Central memory CD8-positive, alpha-beta T cell (primary cell): ENCODE measurements around the gene TBC1D22A.

Experiments
- ATAC-seq: fragments of 150-1000 bp; cut with Tn5 transposase; replicated peaks from 2 replicates; pipeline ENCODE4 v1.10.0; 2022; ENCODE audit warnings: mild to moderate bottlenecking, moderate FRiP score, moderate number of reproducible peaks; ENCODE audit not compliant: poor library complexity, severe bottlenecking; ENCODE audit errors: extremely low read depth
- DNase-seq, 2 donors: peaks; one replicate each; pipeline ENCODE4 v3.0.0; 2021; ENCODE audit warnings: low spot score in 2 of 2
- H3K27ac Mint-ChIP-seq: one replicate; pipeline ENCODE4 v1.8.0; 2022; ENCODE audit warnings: low read depth, mild to moderate bottlenecking, moderate library complexity, mixed read lengths
- H3K27me3 Mint-ChIP-seq: one replicate; pipeline ENCODE4 v1.8.0; 2022; ENCODE audit warnings: mixed read lengths
- H3K36me3 Mint-ChIP-seq: one replicate; pipeline ENCODE4 v1.8.0; 2022; ENCODE audit warnings: mild to moderate bottlenecking, moderate library complexity, mixed read lengths; ENCODE audit not compliant: insufficient read depth
- H3K4me1 Mint-ChIP-seq: one replicate; pipeline ENCODE4 v1.8.0; 2022; ENCODE audit warnings: mixed read lengths
- H3K4me3 Mint-ChIP-seq: one replicate; pipeline ENCODE4 v1.8.0; 2022; ENCODE audit warnings: mild to moderate bottlenecking, moderate library complexity, mixed read lengths
- H3K9me3 Mint-ChIP-seq: one replicate; pipeline ENCODE4 v1.8.0; 2022; ENCODE audit warnings: mixed read lengths

The TBC1D22A gene

GRCh38 chr22:46918197-46918596 is 155.7 kb downstream of the TBC1D22A start:
- Mint-ChIP-seq H3K27me3 (no peaks in the 10 kb centered on the region), H3K4me3 (no peak overlapping the region), H3K4me1 (peaks cover 36% of the 10 kb centered on the region), H3K9me3 (peaks cover 6% of the 10 kb centered on the region), H3K36me3 (peaks cover 19% of the 10 kb centered on the region), H3K27ac (peak overlapping the region; percentile 19)
- DNase-seq (no peak), ATAC-seq (no peak)

GRCh38 chr22:46922037-46922436 is 159.6 kb downstream of the TBC1D22A start:
- peaks cover 36% of the 10 kb centered on the region for H3K4me1 Mint-ChIP-seq
- H3K9me3 Mint-ChIP-seq: peaks cover 6% of the 10 kb centered on the region
- ATAC-seq: no peak
- no peak for DNase-seq
- no peaks in the 10 kb centered on the region for H3K27me3 Mint-ChIP-seq
- H3K4me3 Mint-ChIP-seq: no peak overlapping the region
- H3K27ac Mint-ChIP-seq: no peak overlapping the region
- H3K36me3 Mint-ChIP-seq: peaks cover 16% of the 10 kb centered on the region

DNA sequence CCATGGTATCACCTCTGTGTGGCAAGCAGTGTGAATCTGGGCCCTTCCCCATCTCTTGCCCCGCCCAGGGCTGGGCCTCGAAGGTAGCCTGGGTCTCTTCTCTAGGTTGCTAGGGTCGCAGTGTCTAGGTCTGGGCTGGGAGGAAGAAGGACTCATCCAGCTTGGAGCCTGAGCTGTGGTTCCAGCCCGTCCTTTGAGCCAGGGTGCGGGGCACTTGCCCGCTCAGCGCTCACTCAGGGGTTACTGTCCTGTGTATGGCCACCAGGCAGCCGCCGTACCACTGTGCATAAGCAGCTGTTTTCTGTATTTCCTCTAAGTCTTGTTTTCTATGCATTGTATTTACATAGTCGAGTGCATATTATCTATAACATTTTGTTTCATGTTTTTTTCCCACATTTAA is 160.9 kb downstream of the TBC1D22A start:
- H3K9me3 Mint-ChIP-seq: peaks cover 6% of the 10 kb centered on the region
- peaks cover 29% of the 10 kb centered on the region for H3K4me1 Mint-ChIP-seq
- ATAC-seq (no peak), DNase-seq (no peak)
- no peak overlapping the region for H3K4me3 Mint-ChIP-seq
- H3K36me3 Mint-ChIP-seq: peaks cover 12% of the 10 kb centered on the region
- H3K27me3 Mint-ChIP-seq: no peaks in the 10 kb centered on the region
- H3K27ac Mint-ChIP-seq: no peak overlapping the region

- ATAC-seq (no peak), DNase-seq (no peak)
- Mint-ChIP-seq H3K27ac (peak overlapping the region; percentile 6), H3K36me3 (peaks cover 9% of the 10 kb centered on the region), H3K9me3 (peaks cover 6% of the 10 kb centered on the region), H3K4me1 (peaks cover 32% of the 10 kb centered on the region), H3K27me3 (no peaks in the 10 kb centered on the region), H3K4me3 (no peak overlapping the region)
Measured at GRCh38 chr22:46925818-46926217, 163.4 kb downstream of the TBC1D22A start.

DNA sequence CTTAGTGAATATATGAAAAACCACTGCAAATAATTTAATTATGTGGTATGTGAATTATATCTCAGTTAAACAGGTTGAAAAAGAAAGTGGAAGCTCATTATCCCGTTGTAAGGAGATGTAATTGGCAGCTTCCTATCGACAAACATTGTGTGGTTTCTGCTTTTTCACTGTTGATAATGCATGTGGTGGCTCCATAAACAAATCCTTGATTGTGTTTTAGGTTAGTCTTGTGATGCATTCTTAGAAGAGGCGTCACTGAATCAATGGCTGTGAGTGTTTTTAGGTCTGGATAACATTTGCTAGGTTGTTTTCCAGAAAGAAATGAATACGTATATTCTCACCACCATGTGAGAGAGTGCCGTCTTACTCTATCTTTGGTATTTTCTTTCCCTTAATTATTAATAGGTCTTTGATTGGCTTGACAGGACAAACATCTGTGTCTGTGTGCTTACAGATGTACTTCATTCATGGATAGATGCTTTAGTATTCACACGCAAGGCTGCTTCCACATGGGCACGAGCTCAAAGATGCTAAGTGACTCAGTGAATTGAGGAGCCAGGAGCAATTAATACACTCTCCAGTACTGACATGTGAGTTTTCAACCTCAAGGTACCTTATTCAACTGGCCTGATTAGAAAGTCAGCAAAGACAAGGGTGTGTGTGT is 166.7 kb downstream of the TBC1D22A start:
- no peaks in the 10 kb centered on the region for H3K27me3 Mint-ChIP-seq
- ATAC-seq: no peak
- H3K4me3 Mint-ChIP-seq: no peak overlapping the region
- no peaks in the 10 kb centered on the region for H3K9me3 Mint-ChIP-seq
- H3K27ac Mint-ChIP-seq: peak overlapping the region; percentile 19
- DNase-seq: no peak
- H3K4me1 Mint-ChIP-seq: peaks cover 30% of the 10 kb centered on the region
- H3K36me3 Mint-ChIP-seq: peaks cover 13% of the 10 kb centered on the region

DNA sequence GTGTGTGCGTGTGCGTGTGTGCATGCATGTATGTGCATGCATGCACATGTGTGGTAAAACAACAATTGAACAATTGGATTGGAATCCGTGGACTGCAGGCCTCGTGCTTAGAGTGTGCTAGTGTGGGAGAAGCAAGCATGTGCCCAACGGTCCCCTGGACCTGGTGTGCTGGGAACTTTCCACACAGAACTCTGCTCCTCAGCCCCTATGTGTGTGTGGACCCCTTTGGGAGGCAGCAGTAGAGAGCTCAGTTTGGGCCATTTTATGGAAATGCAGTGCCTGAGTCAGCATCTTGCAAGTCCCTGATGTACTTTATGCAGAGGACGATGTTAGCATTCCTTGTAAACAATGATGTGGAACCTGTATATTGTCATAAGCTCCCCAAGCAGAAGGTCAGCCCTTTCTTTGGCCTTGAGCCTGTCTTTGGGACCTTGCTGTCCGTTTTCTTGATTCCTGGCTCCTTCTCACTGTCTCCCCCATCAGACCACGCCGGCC is 167.3 kb downstream of the TBC1D22A start:
- Mint-ChIP-seq H3K36me3 (peaks cover 11% of the 10 kb centered on the region), H3K27ac (no peak overlapping the region), H3K4me1 (peaks cover 33% of the 10 kb centered on the region), H3K9me3 (no peaks in the 10 kb centered on the region), H3K27me3 (no peaks in the 10 kb centered on the region), H3K4me3 (no peak overlapping the region)
- DNase-seq: no peak
- ATAC-seq: no peak

DNA sequence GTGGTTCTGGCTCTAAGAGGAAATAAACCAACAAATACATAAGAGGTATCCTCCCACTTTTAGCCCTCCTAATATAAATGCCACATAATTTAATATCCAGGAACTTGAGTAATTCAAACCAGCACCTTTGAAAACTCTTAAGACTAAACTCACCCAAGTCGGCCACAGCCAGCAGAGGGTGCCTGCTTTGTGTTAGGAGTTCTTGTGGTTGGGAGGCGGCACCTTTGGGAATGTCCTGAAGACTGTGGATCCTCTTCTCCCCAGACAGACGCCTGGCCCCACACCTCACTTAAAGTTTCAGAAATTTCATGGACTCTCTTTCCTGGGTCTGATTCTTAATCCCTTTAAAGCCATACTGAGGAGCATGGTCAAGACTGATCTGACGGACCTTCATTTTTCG is 169.0 kb downstream of the TBC1D22A start:
- Mint-ChIP-seq H3K4me3 (no peak overlapping the region), H3K27me3 (no peaks in the 10 kb centered on the region), H3K27ac (no peak overlapping the region), H3K9me3 (no peaks in the 10 kb centered on the region), H3K4me1 (peaks cover 41% of the 10 kb centered on the region), H3K36me3 (peaks cover 10% of the 10 kb centered on the region)
- ATAC-seq (no peak), DNase-seq (no peak)

GRCh38 chr22:46931881-46932280 is 169.4 kb downstream of the TBC1D22A start:
- ATAC-seq: no peak
- Mint-ChIP-seq H3K27ac (no peak overlapping the region), H3K4me3 (no peak overlapping the region), H3K27me3 (no peaks in the 10 kb centered on the region), H3K9me3 (no peaks in the 10 kb centered on the region), H3K36me3 (peaks cover 10% of the 10 kb centered on the region), H3K4me1 (peaks cover 41% of the 10 kb centered on the region)
- no peak for DNase-seq

DNA sequence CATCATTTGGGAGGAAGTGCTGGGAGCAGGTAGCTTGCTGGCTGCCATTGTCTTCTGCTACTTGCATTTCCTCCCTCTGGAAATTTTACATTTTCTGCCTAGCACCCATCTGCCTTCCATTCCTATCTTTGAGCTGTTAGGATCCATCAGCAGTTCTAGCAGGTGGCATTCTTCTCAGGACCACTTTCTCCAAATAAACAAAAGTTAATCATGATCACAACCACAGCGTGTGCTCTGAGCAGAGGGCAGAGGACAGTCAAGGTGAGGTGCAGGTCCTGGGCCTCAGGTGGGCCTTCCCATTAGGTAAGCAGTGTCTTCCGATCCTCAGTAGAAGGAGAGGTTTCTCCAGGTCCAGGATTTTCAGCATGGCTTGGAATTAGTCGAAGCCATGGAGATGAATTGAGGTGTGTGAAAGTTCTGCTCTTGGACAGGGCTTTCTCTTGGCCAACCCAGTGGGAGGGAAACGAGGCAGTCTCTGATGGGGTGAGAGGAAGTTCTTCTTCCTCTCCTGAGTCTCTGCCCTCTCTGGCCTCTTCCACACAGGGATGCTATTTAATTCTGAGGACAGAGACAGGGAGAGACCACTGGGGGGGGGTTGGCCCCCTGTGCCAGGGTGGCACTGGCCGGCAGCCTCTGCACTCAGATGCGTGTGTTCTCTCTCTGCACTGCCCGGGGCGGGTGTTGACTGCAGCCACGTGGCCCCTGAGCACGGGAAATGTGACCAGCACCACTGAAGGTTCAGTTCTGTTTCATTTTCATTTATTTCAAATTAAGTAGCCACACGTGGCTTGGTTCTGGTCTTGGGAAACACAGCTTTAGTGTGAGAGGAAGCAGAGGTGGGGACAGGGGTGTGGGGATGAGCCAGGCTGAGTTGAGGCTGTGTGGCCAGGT is 170.8 kb downstream of the TBC1D22A start:
- Mint-ChIP-seq H3K27ac (peak overlapping the region; percentile 35), H3K4me3 (no peak overlapping the region), H3K4me1 (peaks cover 46% of the 10 kb centered on the region), H3K36me3 (peaks cover 10% of the 10 kb centered on the region), H3K9me3 (no peaks in the 10 kb centered on the region), H3K27me3 (no peaks in the 10 kb centered on the region)
- DNase-seq: no peak
- ATAC-seq: no peak

DNA sequence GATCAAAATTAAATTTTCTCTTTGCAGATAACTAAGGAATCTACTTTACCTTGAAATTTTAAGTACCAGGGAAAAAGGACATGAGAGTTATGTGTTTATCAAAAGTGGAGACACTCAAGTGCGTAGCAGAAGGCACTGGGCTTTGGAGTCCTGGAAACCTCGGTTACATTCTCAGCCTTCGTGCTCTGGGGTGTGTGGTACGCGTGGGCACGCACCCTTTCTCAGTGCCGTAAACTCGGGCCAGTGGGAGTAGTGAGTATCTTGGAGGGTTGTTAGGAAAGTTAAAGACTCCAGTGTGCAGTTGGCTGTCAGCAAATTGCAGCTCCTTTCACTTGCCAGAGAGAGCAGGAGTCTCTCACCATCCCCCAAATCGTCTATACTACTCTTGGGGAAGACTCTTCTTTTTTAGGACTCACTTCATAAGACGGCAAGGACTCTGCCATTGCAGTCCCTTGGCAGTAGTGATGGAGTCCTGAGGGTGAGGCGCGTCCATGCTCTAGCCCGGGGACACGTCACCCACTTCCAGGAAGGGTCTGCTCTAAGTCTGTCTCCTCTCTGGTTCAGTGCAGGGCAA is 171.8 kb downstream of the TBC1D22A start:
- H3K36me3 Mint-ChIP-seq: peaks cover 10% of the 10 kb centered on the region
- no peak for ATAC-seq
- no peak for DNase-seq
- no peaks in the 10 kb centered on the region for H3K27me3 Mint-ChIP-seq
- H3K27ac Mint-ChIP-seq: peak overlapping the region; percentile 35
- no peaks in the 10 kb centered on the region for H3K9me3 Mint-ChIP-seq
- H3K4me3 Mint-ChIP-seq: no peak overlapping the region
- peaks cover 39% of the 10 kb centered on the region for H3K4me1 Mint-ChIP-seq

DNA sequence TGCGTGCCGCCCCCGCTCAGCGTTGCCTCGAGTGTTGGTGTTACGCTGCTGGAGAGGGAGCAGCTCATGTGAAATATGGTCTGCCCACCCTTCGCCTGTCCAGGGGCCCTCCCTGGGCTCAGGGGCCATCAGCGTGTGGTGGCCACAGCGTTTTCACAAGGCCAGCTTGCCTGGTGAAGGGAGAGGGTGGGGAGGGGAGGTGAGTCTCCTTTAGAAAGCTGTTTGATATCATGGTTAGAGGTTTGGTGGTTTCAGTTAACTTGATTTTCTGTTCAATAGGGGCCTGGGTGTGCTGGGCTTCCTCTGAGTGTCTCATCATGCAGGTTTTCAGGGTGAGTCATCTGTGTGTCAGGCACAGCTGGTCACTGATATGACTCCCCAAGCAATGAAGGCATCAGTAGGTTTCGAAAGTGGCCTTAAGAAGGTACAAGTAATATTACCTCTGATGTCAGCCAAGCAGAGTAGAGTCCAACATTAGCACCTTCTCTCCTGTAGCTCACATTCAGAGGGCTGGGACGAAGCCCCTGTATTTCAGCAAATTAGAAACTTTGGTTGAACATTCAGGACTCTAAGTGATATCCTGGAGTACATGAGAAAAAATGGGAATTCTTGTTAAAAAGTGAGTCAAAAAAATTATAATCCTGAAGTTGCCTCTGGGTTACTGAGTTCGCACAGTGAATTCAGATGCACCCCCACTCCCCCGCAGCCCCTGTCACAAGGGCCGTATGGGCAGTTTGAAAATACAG is 172.5 kb downstream of the TBC1D22A start:
- Mint-ChIP-seq H3K9me3 (no peaks in the 10 kb centered on the region), H3K27me3 (no peaks in the 10 kb centered on the region), H3K27ac (peak overlapping the region; percentile 17), H3K4me1 (peaks cover 39% of the 10 kb centered on the region), H3K36me3 (peaks cover 12% of the 10 kb centered on the region), H3K4me3 (no peak overlapping the region)
- ATAC-seq (no peak), DNase-seq (no peak)
